ENCODE measurements around the gene TLK2.
"Not testable (repeated sequence)": the region's sequence is repeated elsewhere in the genome, so short reads cannot be mapped to it uniquely, and the experiment has no call there.

TLK2 gene

GRCh38 chr17:62600805-62601204 is 122.2 kb downstream of the TLK2 start:
- H3K14ac ChIP-seq (ENCODE audit: low read length), result no peak overlapping the region
- no peak overlapping the region for H3K9ac ChIP-seq (ENCODE audit: low read depth, low read length, poor library complexity)
- no peak overlapping the region for H4K91ac ChIP-seq (ENCODE audit: low read depth, low read length, poor library complexity)
- no peak overlapping the region for H3K4me3 ChIP-seq (ENCODE audit: low read length in 2 of 2)
- no peak overlapping the region for H2AFZ ChIP-seq (ENCODE audit: low read length)
- no CpG with 5 or more reads among the region's 1 CpG for WGBS, 2 donors (ENCODE audit: extremely low coverage in 2 of 2, insufficient read length in 2 of 2, insufficient replicate concordance in 1 of 2)
- H3K23ac ChIP-seq (ENCODE audit: low read depth, low read length, poor library complexity), result no peak overlapping the region
- H2BK12ac ChIP-seq (ENCODE audit: low read length), result no peak overlapping the region
- no peak overlapping the region for H4K8ac ChIP-seq (ENCODE audit: low read depth, low read length)
- no peak overlapping the region for H2AK5ac ChIP-seq (ENCODE audit: low read depth, low read length)
- no peaks in the 10 kb centered on the region for H3K4me1 ChIP-seq (ENCODE audit: control insufficient read depth in 2 of 2, insufficient read depth in 1 of 2, low read depth in 1 of 2, low read length in 2 of 2)
- H3K4me2 ChIP-seq (ENCODE audit: insufficient read depth, low read length, poor library complexity, severe bottlenecking), result no peak overlapping the region
- H3K18ac ChIP-seq (ENCODE audit: low read length), result no peak overlapping the region
- H2BK5ac ChIP-seq (ENCODE audit: low read length), result no peak overlapping the region
- no peak overlapping the region for H3K4ac ChIP-seq (ENCODE audit: low read length)
- peaks cover 16 to 92% of the 10 kb centered on the region in 2 donors for H3K36me3 ChIP-seq (replicated peaks in 1 of 2; ENCODE audit: control insufficient read depth in 2 of 2, insufficient read depth in 2 of 2, low read length in 2 of 2)
- peaks cover 1 to 18% of the 10 kb centered on the region in 2 donors for H3K9me3 ChIP-seq (replicated peaks in 1 of 2; ENCODE audit: control insufficient read depth in 2 of 2, insufficient read depth in 1 of 2, low read depth in 1 of 2, low read length in 2 of 2)
- no peaks in the 10 kb centered on the region for H3K27me3 ChIP-seq (ENCODE audit: control insufficient read depth in 3 of 3, insufficient read depth in 3 of 3, low read depth in 1 of 3, low read length in 3 of 3)
- no peak overlapping the region for H2BK120ac ChIP-seq (ENCODE audit: low read depth, low read length)
- no peak for DNase-seq (ENCODE audit: low spot score)
- H2BK15ac ChIP-seq (ENCODE audit: low read length), result no peak overlapping the region
- H3K27ac ChIP-seq (replicated peaks; ENCODE audit: low read length), result no peak overlapping the region
- no peaks in the 10 kb centered on the region for H3K79me1 ChIP-seq (ENCODE audit: low read depth, low read length)

GRCh38 chr17:62601471-62601870 is 122.8 kb downstream of the TLK2 start:
- no CpG with 5 or more reads among the region's 2 CpGs for WGBS, 2 donors (ENCODE audit: extremely low coverage in 2 of 2, insufficient read length in 2 of 2, insufficient replicate concordance in 1 of 2)
- H3K14ac ChIP-seq (ENCODE audit: low read length), result no peak overlapping the region
- H2BK15ac ChIP-seq (ENCODE audit: low read length), result no peak overlapping the region
- no peak overlapping the region for H4K91ac ChIP-seq (ENCODE audit: low read depth, low read length, poor library complexity)
- H3K18ac ChIP-seq (ENCODE audit: low read length), result no peak overlapping the region
- H3K23ac ChIP-seq (ENCODE audit: low read depth, low read length, poor library complexity), result no peak overlapping the region
- no peak overlapping the region for H2AFZ ChIP-seq (ENCODE audit: low read length)
- no peaks in the 10 kb centered on the region for H3K79me1 ChIP-seq (ENCODE audit: low read depth, low read length)
- no peak for DNase-seq (ENCODE audit: low spot score)
- H4K8ac ChIP-seq (ENCODE audit: low read depth, low read length), result no peak overlapping the region
- no peak overlapping the region for H2BK12ac ChIP-seq (ENCODE audit: low read length)
- H3K9me3 ChIP-seq (replicated peaks in 1 of 2; ENCODE audit: control insufficient read depth in 2 of 2, insufficient read depth in 1 of 2, low read depth in 1 of 2, low read length in 2 of 2), result peaks cover 1 to 12% of the 10 kb centered on the region in 2 donors
- H2BK120ac ChIP-seq (ENCODE audit: low read depth, low read length), result no peak overlapping the region
- H2AK5ac ChIP-seq (ENCODE audit: low read depth, low read length), result no peak overlapping the region
- peaks cover 19 to 92% of the 10 kb centered on the region in 2 donors for H3K36me3 ChIP-seq (replicated peaks in 1 of 2; ENCODE audit: control insufficient read depth in 2 of 2, insufficient read depth in 2 of 2, low read length in 2 of 2)
- H3K4me2 ChIP-seq (ENCODE audit: insufficient read depth, low read length, poor library complexity, severe bottlenecking), result no peak overlapping the region
- no peak overlapping the region for H3K9ac ChIP-seq (ENCODE audit: low read depth, low read length, poor library complexity)
- no peak overlapping the region for H3K27ac ChIP-seq (replicated peaks; ENCODE audit: low read length)
- no peak overlapping the region for H2BK5ac ChIP-seq (ENCODE audit: low read length)
- H3K4me3 ChIP-seq (ENCODE audit: low read length in 2 of 2), result no peak overlapping the region
- H3K4me1 ChIP-seq (ENCODE audit: control insufficient read depth in 2 of 2, insufficient read depth in 1 of 2, low read depth in 1 of 2, low read length in 2 of 2), result no peaks in the 10 kb centered on the region
- H3K27me3 ChIP-seq (ENCODE audit: control insufficient read depth in 3 of 3, insufficient read depth in 3 of 3, low read depth in 1 of 3, low read length in 3 of 3), result no peaks in the 10 kb centered on the region
- no peak overlapping the region for H3K4ac ChIP-seq (ENCODE audit: low read length)

- H3K14ac ChIP-seq (ENCODE audit: low read length), result not testable (repeated sequence)
These were observed 125.2 kb downstream of the TLK2 start for GRCh38 chr17:62603783-62604182.

GRCh38 chr17:62605588-62605987 is 127.0 kb downstream of the TLK2 start:
- no peak overlapping the region for H3K27ac ChIP-seq (replicated peaks; ENCODE audit: low read length)
- H3K18ac ChIP-seq (ENCODE audit: low read length), result no peak overlapping the region
- no peak overlapping the region for H4K91ac ChIP-seq (ENCODE audit: low read depth, low read length, poor library complexity)
- H4K8ac ChIP-seq (ENCODE audit: low read depth, low read length), result no peak overlapping the region
- no peak overlapping the region for H2AK5ac ChIP-seq (ENCODE audit: low read depth, low read length)
- no peaks in the 10 kb centered on the region for H3K4me1 ChIP-seq (ENCODE audit: control insufficient read depth in 2 of 2, insufficient read depth in 1 of 2, low read depth in 1 of 2, low read length in 2 of 2)
- no peak overlapping the region for H2AFZ ChIP-seq (ENCODE audit: low read length)
- H2BK120ac ChIP-seq (ENCODE audit: low read depth, low read length), result no peak overlapping the region
- H3K23ac ChIP-seq (ENCODE audit: low read depth, low read length, poor library complexity), result no peak overlapping the region
- no peaks in the 10 kb centered on the region for H3K79me1 ChIP-seq (ENCODE audit: low read depth, low read length)
- H2BK12ac ChIP-seq (ENCODE audit: low read length), result no peak overlapping the region
- H3K4ac ChIP-seq (ENCODE audit: low read length), result no peak overlapping the region
- H3K9me3 ChIP-seq (replicated peaks in 1 of 2; ENCODE audit: control insufficient read depth in 2 of 2, insufficient read depth in 1 of 2, low read depth in 1 of 2, low read length in 2 of 2), result no peaks in the 10 kb centered on the region
- no peak overlapping the region for H2BK15ac ChIP-seq (ENCODE audit: low read length)
- H3K27me3 ChIP-seq (ENCODE audit: control insufficient read depth in 3 of 3, insufficient read depth in 3 of 3, low read depth in 1 of 3, low read length in 3 of 3), result no peaks in the 10 kb centered on the region
- no peak overlapping the region for H3K9ac ChIP-seq (ENCODE audit: low read depth, low read length, poor library complexity)
- H3K36me3 ChIP-seq (replicated peaks in 1 of 2; ENCODE audit: control insufficient read depth in 2 of 2, insufficient read depth in 2 of 2, low read length in 2 of 2), result peaks cover 28 to 95% of the 10 kb centered on the region in 2 donors
- WGBS, 2 donors (ENCODE audit: extremely low coverage in 2 of 2, insufficient read length in 2 of 2, insufficient replicate concordance in 1 of 2), result no CpG with 5 or more reads among the region's 7 CpGs
- no peak overlapping the region for H3K14ac ChIP-seq (ENCODE audit: low read length)
- H3K4me3 ChIP-seq (ENCODE audit: low read length in 2 of 2), result no peak overlapping the region
- H2BK5ac ChIP-seq (ENCODE audit: low read length), result no peak overlapping the region
- DNase-seq (ENCODE audit: low spot score), result no peak
- H3K4me2 ChIP-seq (ENCODE audit: insufficient read depth, low read length, poor library complexity, severe bottlenecking), result no peak overlapping the region

More at GRCh38 chr17:62603783-62604182, 125.2 kb downstream of the TLK2 start:
- H3K23ac ChIP-seq (ENCODE audit: low read depth, low read length, poor library complexity); H2AK5ac ChIP-seq (ENCODE audit: low read depth, low read length); H3K4me3 ChIP-seq (ENCODE audit: low read length in 2 of 2); H4K91ac ChIP-seq (ENCODE audit: low read depth, low read length, poor library complexity); H2AFZ ChIP-seq (ENCODE audit: low read length); H3K4ac ChIP-seq (ENCODE audit: low read length); H3K18ac ChIP-seq (ENCODE audit: low read length); H3K9ac ChIP-seq (ENCODE audit: low read depth, low read length, poor library complexity); H3K4me1 ChIP-seq (ENCODE audit: control insufficient read depth in 2 of 2, insufficient read depth in 1 of 2, low read depth in 1 of 2, low read length in 2 of 2); H2BK12ac ChIP-seq (ENCODE audit: low read length); H3K4me2 ChIP-seq (ENCODE audit: insufficient read depth, low read length, poor library complexity, severe bottlenecking); H3K27ac ChIP-seq (replicated peaks; ENCODE audit: low read length); H4K8ac ChIP-seq (ENCODE audit: low read depth, low read length); H2BK15ac ChIP-seq (ENCODE audit: low read length); H3K27me3 ChIP-seq (ENCODE audit: control insufficient read depth in 3 of 3, insufficient read depth in 3 of 3, low read depth in 1 of 3, low read length in 3 of 3); H2BK120ac ChIP-seq (ENCODE audit: low read depth, low read length); H3K9me3 ChIP-seq (replicated peaks in 1 of 2; ENCODE audit: control insufficient read depth in 2 of 2, insufficient read depth in 1 of 2, low read depth in 1 of 2, low read length in 2 of 2); DNase-seq (ENCODE audit: low spot score); H2BK5ac ChIP-seq (ENCODE audit: low read length); H3K79me1 ChIP-seq (ENCODE audit: low read depth, low read length): not testable (repeated sequence)
- WGBS, 2 donors (ENCODE audit: extremely low coverage in 2 of 2, insufficient read length in 2 of 2, insufficient replicate concordance in 1 of 2), result no CpG with 5 or more reads among the region's 6 CpGs
- peaks cover 20 to 94% of the 10 kb centered on the region in 2 donors for H3K36me3 ChIP-seq (replicated peaks in 1 of 2; ENCODE audit: control insufficient read depth in 2 of 2, insufficient read depth in 2 of 2, low read length in 2 of 2)

All from neuronal stem cell (in vitro differentiated cells).